Mononuclear cell (primary cell): ENCODE measurements around the gene MYBPH. TPM values are rescaled to one million over a fixed set of nuclear protein-coding genes. Genes with fewer than 3 reads are reported as not detected.

ENCODE experiments used
- H3K27me3 ChIP-seq: 2 replicates; pipeline ENCODE4 v1.6.0; 2011; ENCODE audit warnings: low read length, control low read depth; ENCODE audit not compliant: insufficient read depth
- H3K4me1 ChIP-seq: 2 replicates; pipeline ENCODE4 v1.5.1; 2011; ENCODE audit warnings: mild to moderate bottlenecking, low read length, control low read depth; ENCODE audit not compliant: insufficient read depth
- H3K4me3 ChIP-seq: 2 replicates; pipeline ENCODE4 v1.5.1; 2011; ENCODE audit warnings: mild to moderate bottlenecking, low read length, moderate library complexity
- H3K9me3 ChIP-seq: 2 replicates; pipeline ENCODE4 v1.5.1; 2011; ENCODE audit warnings: low read depth, mild to moderate bottlenecking, control low read depth, low read length
- total RNA-seq: library from RNA; depleted of rRNA; stranded (reverse); fragments of >200 nt; gene quantifications from one replicate; pipeline ENCODE4 v1.2.3, GENCODE V29; 2012

MYBPH gene
- total RNA-seq, 1 donor: not detected

DNA sequence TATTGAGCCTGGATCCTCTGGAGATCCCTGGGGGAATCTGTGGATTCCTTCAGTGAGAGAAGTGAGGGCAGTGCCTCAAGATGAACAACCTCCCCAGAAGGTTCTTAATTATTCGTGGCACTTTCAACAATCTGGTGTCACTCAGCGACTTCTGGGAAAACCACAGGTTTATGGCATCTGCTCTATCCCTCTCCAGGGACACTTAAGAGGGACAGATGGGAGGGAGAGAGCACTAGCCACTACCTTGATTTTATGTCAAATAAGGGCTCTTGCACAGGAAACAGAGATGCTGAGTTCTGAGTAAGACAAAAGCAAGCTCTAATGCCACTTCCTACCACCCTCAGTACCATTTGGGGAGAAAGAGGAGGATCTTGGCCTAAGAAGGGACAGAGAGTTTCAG lies 32.1 kb upstream of the MYBPH start:
- no peaks in the 10 kb centered on the region for H3K9me3 ChIP-seq
- peaks cover 5% of the 10 kb centered on the region for H3K4me1 ChIP-seq
- no peak overlapping the region for H3K4me3 ChIP-seq
- no peaks in the 10 kb centered on the region for H3K27me3 ChIP-seq

DNA sequence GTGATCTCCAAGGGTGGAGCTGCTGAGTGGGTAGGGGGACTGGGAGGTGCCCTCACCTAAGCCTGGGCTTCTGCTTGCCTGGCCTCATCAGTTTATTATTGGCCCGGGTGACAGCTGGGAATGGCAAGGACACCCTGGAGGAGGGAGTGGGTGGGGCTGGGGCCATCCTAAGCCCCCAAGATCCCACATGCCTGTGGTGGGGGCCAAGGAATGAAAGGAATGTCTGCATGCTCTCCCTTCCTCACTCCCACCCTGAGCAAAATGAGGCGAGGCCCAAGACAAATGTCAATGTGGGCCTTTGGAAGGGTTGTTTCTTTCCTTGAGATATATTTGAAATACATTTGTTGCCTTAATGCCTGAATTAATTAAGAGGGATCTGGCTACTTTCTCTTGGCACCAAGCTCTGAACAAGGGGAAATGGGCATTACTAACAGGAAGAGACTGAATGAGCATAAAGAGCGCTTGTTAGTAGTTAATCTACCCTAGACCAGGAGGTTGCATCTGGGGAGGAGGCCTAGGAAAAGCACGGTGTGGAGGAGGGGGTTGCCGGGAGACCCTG lies 30.6 kb upstream of the MYBPH start:
- H3K4me1 ChIP-seq: peaks cover 21% of the 10 kb centered on the region
- H3K27me3 ChIP-seq: no peaks in the 10 kb centered on the region
- H3K9me3 ChIP-seq: no peaks in the 10 kb centered on the region
- no peak overlapping the region for H3K4me3 ChIP-seq

DNA sequence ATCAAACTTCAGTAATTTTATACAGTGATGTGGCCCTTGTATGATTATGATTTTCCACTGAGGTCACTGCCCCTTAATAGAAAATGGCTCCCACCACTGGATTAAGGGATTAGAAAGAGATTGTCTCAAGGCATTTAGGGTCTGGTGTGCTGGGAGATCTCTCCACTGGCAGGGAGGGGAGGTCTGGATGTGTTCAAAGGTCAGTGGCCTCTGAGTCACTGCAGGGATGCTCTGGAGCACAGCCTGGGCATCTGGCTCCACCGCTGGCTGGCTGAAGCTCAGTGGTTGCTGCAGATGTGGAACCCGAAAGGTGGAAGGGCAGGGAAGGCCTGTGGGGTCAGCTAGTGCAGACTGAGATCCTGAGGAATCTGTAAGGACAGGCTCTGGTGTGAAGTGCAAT lies 29.1 kb upstream of the MYBPH start:
- Histone ChIP-seq H3K4me1 (peaks cover 35% of the 10 kb centered on the region), H3K27me3 (no peaks in the 10 kb centered on the region), H3K4me3 (no peak overlapping the region), H3K9me3 (no peaks in the 10 kb centered on the region)

DNA sequence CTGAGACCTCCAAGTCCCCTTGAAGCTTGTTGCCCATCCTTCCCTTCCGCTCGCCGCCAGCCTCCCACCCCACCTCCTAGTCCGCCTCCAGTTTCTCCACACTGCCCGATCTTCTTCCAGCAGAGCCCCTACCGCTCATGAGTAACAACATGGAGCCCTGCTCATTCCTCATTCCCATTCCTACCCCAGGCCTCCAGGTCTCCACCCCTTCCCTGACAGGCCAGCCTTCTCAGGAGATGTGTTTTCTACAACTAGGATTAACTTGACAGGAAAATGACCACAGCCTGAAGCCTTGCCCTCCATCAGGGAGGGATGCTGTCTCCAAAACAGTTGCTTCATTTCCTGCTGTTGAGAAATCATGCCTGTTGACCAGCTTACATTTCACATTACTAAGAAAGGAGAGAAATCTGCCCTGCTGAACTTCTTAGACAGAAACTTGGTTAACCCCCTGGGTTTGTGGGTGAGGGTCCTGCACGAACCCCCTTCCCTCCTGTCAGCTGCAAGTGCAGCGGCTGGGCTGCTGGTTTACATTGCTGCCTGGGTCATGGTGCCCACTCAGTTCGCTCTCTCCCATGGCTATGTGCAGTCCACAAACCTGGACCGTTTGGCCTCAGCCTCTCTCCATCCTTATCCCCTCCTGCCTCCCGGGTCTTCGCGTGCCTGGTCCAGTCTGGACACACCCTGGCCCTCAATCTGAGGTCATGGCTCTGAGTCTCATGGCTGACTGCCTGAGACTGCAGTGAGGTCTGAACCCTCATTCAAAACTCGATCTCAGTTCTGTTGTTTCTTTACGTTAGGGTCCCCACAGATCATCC lies 27.0 kb upstream of the MYBPH start:
- Histone ChIP-seq H3K4me1 (peaks cover 40% of the 10 kb centered on the region), H3K9me3 (no peaks in the 10 kb centered on the region), H3K4me3 (no peak overlapping the region), H3K27me3 (no peaks in the 10 kb centered on the region)

DNA sequence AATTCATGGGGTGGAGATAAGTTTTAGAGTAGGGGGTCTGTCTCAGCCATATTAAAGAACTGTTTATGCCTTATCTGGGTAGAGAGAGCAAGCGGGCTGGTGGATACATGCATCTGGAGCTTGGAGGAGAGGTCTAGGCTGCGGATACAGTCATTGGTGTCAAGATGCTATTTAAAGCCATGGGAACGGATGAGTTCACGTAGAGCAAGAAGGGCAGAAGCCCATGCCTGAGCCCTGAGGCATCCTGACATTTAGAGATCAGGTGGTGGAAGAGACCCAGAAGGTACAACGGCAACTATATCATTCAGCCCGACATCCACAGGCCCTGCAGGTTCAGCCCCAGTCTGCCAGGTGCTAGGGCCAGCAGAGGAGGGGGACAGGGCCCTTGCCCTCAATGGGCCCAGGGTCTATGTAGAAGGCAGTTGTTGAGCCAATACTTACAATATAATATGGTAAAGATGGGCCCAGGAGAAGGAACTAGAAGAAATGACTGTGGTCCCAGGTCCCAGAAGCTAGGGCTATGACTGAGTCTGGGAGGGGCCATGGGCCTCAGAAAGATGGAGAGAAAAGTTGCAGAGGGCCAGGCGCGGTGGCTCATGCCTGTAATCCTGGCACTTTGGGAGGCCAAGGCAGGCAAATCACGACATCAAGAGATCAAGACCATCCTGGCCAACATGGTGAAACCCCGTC lies 26.0 kb upstream of the MYBPH start:
- H3K4me1 ChIP-seq: peaks cover 40% of the 10 kb centered on the region
- H3K4me3 ChIP-seq: no peak overlapping the region
- H3K27me3 ChIP-seq: no peaks in the 10 kb centered on the region
- no peaks in the 10 kb centered on the region for H3K9me3 ChIP-seq

DNA sequence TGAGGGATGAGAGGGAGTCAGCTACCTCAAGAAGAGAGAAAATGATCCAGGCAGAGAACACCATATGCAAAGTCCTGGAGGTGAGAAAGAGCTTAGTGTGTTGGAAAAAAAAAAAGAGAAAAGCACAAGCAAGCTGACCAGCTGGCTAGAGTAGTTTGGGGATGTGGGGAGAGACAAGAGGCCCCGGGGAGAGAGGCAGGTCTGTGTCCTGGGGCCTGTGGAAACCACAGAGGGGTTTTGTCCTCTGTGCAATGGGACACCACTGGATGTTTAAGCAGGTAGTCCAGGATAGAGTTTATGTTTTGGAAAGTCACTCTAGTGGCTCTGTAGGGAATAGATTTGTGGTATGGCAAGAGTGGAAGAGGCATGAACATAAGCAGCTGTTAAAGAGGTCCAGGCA lies 25.3 kb upstream of the MYBPH start:
- H3K9me3 ChIP-seq: no peaks in the 10 kb centered on the region
- H3K4me1 ChIP-seq: peaks cover 40% of the 10 kb centered on the region
- no peaks in the 10 kb centered on the region for H3K27me3 ChIP-seq
- H3K4me3 ChIP-seq: no peak overlapping the region

DNA sequence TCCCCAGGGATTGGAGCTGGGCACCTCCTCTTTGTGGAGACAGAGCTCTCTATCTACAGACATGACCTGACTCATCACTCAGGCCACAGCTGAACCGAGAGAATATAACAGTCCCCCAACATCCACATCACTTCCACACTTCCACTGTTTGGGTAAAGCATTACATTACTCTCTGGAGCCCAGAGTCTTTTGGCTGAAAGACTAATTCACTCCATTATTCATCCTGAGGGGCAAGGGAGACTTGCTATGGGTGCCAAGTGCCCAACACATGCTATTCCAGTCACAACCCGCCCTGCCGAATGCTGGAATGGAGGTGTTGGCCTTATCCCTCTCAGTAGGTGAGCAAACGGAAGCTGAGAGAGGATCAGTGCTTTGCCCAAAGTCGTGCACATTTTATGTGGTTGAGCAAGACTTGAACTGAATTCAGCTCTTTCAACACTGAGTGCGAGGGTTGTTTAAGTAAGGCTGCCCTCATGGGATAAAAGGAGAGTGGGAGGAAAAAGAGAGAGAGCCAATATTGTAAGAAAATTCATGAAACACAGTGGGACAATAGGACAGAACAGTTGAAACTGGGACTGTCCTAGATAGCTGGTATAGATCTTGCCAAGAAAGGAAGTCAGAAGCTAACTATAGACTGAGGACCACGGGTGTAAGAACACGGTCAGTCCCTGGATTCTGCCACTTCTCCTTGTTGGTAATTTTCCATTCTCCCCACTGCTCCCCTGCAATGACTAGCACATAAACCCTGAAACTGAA lies 24.4 kb upstream of the MYBPH start:
- no peak overlapping the region for H3K4me3 ChIP-seq
- no peaks in the 10 kb centered on the region for H3K9me3 ChIP-seq
- H3K27me3 ChIP-seq: no peaks in the 10 kb centered on the region
- peaks cover 40% of the 10 kb centered on the region for H3K4me1 ChIP-seq

DNA sequence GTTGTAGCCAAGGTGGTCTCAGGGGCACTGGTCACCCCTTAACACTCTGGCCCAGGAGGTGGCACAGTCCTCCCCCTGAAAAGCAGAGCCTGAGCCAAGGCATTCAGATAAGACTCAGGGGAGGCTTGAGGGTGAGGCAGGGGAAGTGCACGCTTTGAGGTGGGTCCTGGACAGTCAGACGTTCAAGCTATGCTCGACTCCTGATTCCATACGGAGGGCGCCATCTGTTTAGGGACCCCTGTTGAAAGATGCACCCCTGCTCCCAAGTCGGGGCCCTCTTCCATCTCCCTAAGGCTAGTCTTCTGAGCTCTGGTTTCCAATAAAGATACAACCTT lies 23.8 kb upstream of the MYBPH start:
- Histone ChIP-seq H3K27me3 (no peaks in the 10 kb centered on the region), H3K9me3 (no peaks in the 10 kb centered on the region), H3K4me1 (peaks cover 40% of the 10 kb centered on the region), H3K4me3 (no peak overlapping the region)

DNA sequence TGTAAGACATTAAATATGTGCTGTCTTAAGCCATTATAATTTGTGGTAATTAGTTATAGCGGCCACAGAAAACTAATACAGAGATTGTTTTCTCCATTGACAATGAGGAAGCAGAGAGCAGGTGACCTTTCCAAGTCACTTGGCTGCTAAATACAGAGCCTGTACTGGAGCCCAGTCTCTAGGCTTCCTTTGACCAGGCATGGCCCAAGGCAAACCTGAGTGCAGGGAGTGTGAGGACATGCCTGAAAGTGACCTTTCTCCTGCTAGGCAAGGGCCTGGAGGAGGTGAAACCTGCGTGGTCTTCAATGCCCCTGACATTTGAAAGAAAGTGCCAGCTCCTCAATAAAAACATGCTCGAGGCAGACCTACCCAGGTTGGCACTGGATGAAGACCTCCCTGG lies 23.4 kb upstream of the MYBPH start:
- Histone ChIP-seq H3K27me3 (no peaks in the 10 kb centered on the region), H3K4me3 (no peak overlapping the region), H3K4me1 (peaks cover 40% of the 10 kb centered on the region), H3K9me3 (no peaks in the 10 kb centered on the region)

DNA sequence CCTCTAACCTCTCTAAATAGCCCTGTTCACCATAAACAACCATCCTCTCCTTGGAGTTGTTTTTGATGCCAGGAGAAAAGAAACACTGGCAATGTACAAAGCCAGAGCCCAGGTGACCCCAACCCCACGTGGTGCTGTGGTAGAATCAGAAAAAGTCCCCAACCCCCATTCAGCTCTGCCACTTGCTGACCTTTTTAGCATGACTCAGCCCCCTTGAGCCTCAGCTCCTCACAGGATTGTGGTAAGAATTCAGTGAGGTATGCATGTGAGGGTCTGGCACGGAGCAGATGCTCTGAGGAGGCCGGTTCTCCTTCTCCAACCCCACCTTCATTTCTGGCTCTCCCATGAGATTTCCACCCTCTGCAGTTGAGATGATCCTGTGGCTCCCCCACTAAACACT lies 22.0 kb upstream of the MYBPH start:
- H3K27me3 ChIP-seq: no peaks in the 10 kb centered on the region
- no peaks in the 10 kb centered on the region for H3K9me3 ChIP-seq
- peaks cover 34% of the 10 kb centered on the region for H3K4me1 ChIP-seq
- no peak overlapping the region for H3K4me3 ChIP-seq

DNA sequence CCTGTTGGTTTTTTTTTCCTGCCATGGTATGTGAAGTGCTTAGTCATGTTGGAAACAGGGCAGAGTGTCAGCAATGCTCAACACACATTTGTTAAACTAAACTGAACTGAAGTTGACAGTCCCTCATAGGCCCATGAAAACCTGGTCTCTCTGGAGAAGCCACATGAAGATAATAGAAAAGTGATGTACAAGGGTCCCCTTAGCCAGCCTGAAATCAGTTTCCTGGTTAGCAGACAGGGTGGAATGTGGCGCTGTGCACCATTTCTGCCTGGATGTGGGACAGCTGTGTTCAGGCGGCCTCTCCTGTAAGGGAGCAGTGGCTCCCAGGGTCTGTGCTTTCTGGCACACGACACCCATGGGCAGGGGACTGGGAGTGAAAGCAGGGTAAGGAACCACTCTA lies 20.7 kb upstream of the MYBPH start:
- peaks cover 21% of the 10 kb centered on the region for H3K4me1 ChIP-seq
- no peaks in the 10 kb centered on the region for H3K9me3 ChIP-seq
- H3K4me3 ChIP-seq: no peak overlapping the region
- no peaks in the 10 kb centered on the region for H3K27me3 ChIP-seq

DNA sequence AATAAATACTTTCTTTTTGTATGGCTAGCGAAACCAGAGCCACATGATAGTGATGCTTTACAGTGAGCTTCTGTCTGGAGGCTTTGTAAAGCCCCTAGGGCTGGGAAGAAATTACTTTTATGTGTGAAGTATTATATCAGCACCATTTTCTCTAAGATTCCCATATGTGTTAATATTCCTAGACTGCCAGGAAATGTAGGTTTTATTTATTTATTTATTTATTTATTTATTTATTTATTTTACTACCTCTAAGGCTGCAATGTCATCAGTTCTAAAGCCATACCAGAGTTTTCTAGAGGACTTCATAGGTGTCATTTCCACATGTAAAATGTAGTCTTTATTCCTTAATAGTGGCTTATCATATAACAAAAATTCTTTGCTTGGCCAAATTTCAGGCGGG lies 15.3 kb upstream of the MYBPH start:
- H3K4me3 ChIP-seq: no peak overlapping the region
- H3K27me3 ChIP-seq: no peaks in the 10 kb centered on the region
- H3K9me3 ChIP-seq: no peaks in the 10 kb centered on the region

DNA sequence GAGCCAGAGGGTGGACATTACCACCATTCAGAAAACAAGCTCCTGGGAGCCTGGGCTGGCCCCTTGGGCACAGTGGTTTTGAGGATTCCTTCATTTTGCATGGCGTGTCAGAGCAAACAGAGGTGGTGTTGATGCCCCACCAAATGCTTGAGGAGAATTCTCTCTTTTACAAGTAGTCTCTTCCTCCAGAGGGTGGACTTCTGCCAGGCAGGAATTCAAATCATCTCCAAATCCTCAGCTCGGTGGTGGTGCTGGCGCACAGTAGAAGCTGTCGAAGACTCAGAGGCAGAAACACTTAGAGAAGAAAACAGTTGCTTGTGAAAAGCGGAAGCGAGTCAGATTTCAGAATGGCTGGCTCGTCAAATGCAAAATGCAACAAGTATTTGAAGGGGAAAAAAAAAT lies 14.3 kb upstream of the MYBPH start:
- Histone ChIP-seq H3K27me3 (no peaks in the 10 kb centered on the region), H3K4me1 (peaks cover 7% of the 10 kb centered on the region), H3K4me3 (no peak overlapping the region), H3K9me3 (no peaks in the 10 kb centered on the region)

More for the DNA sequence above, 15.3 kb upstream of the MYBPH start:
- H3K4me1 ChIP-seq: peaks cover 7% of the 10 kb centered on the region

DNA sequence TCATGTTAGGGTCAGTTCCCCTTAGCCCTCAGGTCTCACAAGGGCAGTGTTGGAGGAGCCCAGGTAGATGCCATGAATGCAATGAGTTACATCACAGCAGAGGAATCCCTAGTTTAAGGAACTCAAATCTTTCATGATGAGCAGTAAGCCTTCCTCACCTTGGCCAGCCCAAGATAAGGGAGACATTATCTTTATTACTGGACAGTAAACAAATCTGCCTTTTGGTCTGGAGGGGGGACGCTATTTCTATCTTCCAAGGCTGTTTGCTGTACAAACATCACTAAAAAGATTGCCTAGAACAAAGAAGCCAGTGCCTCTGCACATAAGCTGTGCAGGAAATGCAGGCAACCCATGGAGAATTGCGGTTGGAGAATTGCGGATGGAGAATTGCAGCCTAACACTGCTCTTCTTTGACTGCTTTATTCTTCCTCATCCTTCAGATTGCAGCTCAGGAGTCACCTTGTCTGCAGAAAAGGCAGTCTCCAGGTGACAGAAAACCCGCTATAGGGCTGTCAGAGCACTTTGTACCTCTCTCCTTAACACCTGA lies 13.1 kb upstream of the MYBPH start:
- no peaks in the 10 kb centered on the region for H3K27me3 ChIP-seq
- H3K9me3 ChIP-seq: no peaks in the 10 kb centered on the region
- H3K4me3 ChIP-seq: no peak overlapping the region
- H3K4me1 ChIP-seq: peaks cover 7% of the 10 kb centered on the region

DNA sequence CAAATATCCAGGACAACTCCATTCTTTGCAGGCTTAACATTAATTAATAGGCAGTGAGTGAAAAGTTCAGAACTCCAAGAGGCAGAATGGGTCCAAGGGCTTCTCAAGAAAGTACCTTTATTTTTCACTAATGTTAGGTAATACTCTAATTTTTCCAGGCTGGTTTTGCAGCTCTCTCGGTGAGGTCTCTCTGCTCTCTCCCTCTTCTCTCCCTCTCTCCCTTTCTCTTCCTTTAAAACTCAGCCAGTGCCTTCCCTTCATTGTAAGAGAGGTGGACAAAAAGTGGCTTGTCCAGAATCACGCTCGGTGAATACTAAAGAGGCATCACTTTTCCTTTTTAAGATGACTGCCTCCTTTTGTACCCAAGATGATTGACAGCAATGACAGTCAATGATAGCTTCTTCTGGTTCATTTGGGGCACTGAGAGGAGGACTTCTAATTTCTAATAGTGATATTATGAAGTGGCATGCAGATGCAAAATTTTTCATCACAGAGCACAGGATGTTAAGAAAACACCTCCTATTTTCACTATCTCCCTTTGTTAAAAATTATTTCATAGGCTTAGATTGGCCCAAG lies 12.2 kb upstream of the MYBPH start:
- H3K4me3 ChIP-seq: no peak overlapping the region
- H3K27me3 ChIP-seq: no peaks in the 10 kb centered on the region
- H3K9me3 ChIP-seq: no peaks in the 10 kb centered on the region
- peaks cover 7% of the 10 kb centered on the region for H3K4me1 ChIP-seq
